22Rv1 (cell line): ENCODE results near the gene ECE1.

ENCODE experiments used
- ZFX ChIP-seq: fragments of 450-650 bp; IDR thresholded peaks from 2 replicates; pipeline ENCODE4 v1.6.1; 2017; ENCODE audit warnings: antibody characterized with exemption, borderline replicate concordance
- TF ChIP-seq, protein P1 (sequence below): fragments of 450-650 bp; IDR thresholded peaks from 2 replicates; pipeline ENCODE4 v1.5.1; 2017; ENCODE audit warnings: mild to moderate bottlenecking

GRCh38 chr1:21307210-21307609 is 16.9 kb upstream of the ECE1 start:
- TF ChIP-seq ZFX, result no peak
- TF ChIP-seq, protein P1, sequence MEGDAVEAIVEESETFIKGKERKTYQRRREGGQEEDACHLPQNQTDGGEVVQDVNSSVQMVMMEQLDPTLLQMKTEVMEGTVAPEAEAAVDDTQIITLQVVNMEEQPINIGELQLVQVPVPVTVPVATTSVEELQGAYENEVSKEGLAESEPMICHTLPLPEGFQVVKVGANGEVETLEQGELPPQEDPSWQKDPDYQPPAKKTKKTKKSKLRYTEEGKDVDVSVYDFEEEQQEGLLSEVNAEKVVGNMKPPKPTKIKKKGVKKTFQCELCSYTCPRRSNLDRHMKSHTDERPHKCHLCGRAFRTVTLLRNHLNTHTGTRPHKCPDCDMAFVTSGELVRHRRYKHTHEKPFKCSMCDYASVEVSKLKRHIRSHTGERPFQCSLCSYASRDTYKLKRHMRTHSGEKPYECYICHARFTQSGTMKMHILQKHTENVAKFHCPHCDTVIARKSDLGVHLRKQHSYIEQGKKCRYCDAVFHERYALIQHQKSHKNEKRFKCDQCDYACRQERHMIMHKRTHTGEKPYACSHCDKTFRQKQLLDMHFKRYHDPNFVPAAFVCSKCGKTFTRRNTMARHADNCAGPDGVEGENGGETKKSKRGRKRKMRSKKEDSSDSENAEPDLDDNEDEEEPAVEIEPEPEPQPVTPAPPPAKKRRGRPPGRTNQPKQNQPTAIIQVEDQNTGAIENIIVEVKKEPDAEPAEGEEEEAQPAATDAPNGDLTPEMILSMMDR, result no peak
